Lower lobe of right lung (tissue), 2 donors: ENCODE results near the gene KLF15. TPM values are rescaled to one million over a fixed set of nuclear protein-coding genes. Genes with fewer than 3 reads are reported as not detected.

ENCODE experiments used
- ATAC-seq, 2 donors: fragments of 200-7000 bp; cut with Tn5 transposase; one replicate each; pipeline ENCODE4 v1.9.1; 2020 to 2022; ENCODE audit warnings: mild to moderate bottlenecking in 2 of 2, moderate library complexity in 2 of 2
- DNase-seq: peaks from one replicate; pipeline ENCODE4 v3.0.0-alpha.2; 2020
- H3K27ac ChIP-seq: fragments of 200-600 bp; one replicate; pipeline ENCODE4 v1.8.0; 2022
- H3K27me3 ChIP-seq: fragments of 200-600 bp; one replicate; pipeline ENCODE4 v1.8.0; 2022; ENCODE audit warnings: low read depth
- H3K36me3 ChIP-seq: fragments of 200-600 bp; one replicate; pipeline ENCODE4 v1.8.0; 2022; ENCODE audit warnings: mild to moderate bottlenecking
- H3K4me1 ChIP-seq: fragments of 200-600 bp; one replicate; pipeline ENCODE4 v1.8.0; 2022
- H3K4me3 ChIP-seq: fragments of 200-600 bp; one replicate; pipeline ENCODE4 v1.8.0; 2022; ENCODE audit warnings: mild to moderate bottlenecking
- H3K9me3 ChIP-seq: fragments of 200-600 bp; one replicate; pipeline ENCODE4 v1.8.0; 2022
- CTCF ChIP-seq: fragments of 200-600 bp; IDR thresholded peaks from one replicate; pipeline ENCODE4 v1.8.0; 2022; ENCODE audit warnings: antibody characterized with exemption, mild to moderate bottlenecking
- intact Hi-C: fragments of 100-400 bp; cut with DNase I; formaldehyde crosslinking; loops from one replicate; pipeline ENCODE4 v1.11.0; 2022
- total RNA-seq: library from RNA; stranded (reverse); fragmentation: NEBNext Ultra II Directional; extraction: Animal tissue kit (Norgen Biotek cat#: 25700); gene quantifications from one replicate; pipeline ENCODE4 v1.2.1, GENCODE V29; 2021
- donor health status: DM: no; HTN: yes; CAD: no; lungs with severe emphysema.

KLF15 gene
- total RNA-seq, 1 donor from 2014 or later = 40.1 TPM

GRCh38 chr3:126300761-126301481, 56.3 kb downstream of the KLF15 start:
- intact Hi-C loops = no loop called here
- DNase-seq (peak; percentile 72), ATAC-seq (peak; percentile 90 to 98)
- no peaks in the 10 kb centered on the region for H3K36me3 ChIP-seq
- H3K4me3 ChIP-seq = no peak overlapping the region
- TF ChIP-seq CTCF = no peak
- no peaks in the 10 kb centered on the region for H3K27me3 ChIP-seq
- no peaks in the 10 kb centered on the region for H3K4me1 ChIP-seq
- H3K27ac ChIP-seq = no peak overlapping the region
- no peaks in the 10 kb centered on the region for H3K9me3 ChIP-seq

GRCh38 chr3:126300001-126300760, 57.0 kb downstream of the KLF15 start:
- TF ChIP-seq CTCF = no peak
- intact Hi-C loops = no loop called here

GRCh38 chr3:126295407-126295939, 61.7 kb downstream of the KLF15 start:
- Histone ChIP-seq H3K27me3 (no peaks in the 10 kb centered on the region), H3K9me3 (no peaks in the 10 kb centered on the region), H3K4me1 (peaks cover 6% of the 10 kb centered on the region), H3K27ac (no peak overlapping the region), H3K36me3 (no peaks in the 10 kb centered on the region), H3K4me3 (no peak overlapping the region)
- TF ChIP-seq CTCF = no peak
- intact Hi-C loops = no loop called here
- ATAC-seq (no peak), DNase-seq (no peak)

More at GRCh38 chr3:126300001-126300760, 57.0 kb downstream of the KLF15 start:
- H3K4me1 ChIP-seq = no peaks in the 10 kb centered on the region
- no peak overlapping the region for H3K4me3 ChIP-seq
- DNase-seq = no peak
- no peaks in the 10 kb centered on the region for H3K36me3 ChIP-seq
- peak; percentile 16 to 30 for ATAC-seq
- H3K27ac ChIP-seq = no peak overlapping the region
- H3K27me3 ChIP-seq = no peaks in the 10 kb centered on the region
- H3K9me3 ChIP-seq = no peaks in the 10 kb centered on the region

GRCh38 chr3:126294211-126294808, 62.9 kb downstream of the KLF15 start:
- no peaks in the 10 kb centered on the region for H3K27me3 ChIP-seq
- ATAC-seq (no peak), DNase-seq (no peak)
- H3K27ac ChIP-seq = no peak overlapping the region
- intact Hi-C loops = no loop called here
- H3K4me1 ChIP-seq = peaks cover 6% of the 10 kb centered on the region
- H3K36me3 ChIP-seq = no peaks in the 10 kb centered on the region
- H3K9me3 ChIP-seq = no peaks in the 10 kb centered on the region
- no peak for TF ChIP-seq CTCF
- no peak overlapping the region for H3K4me3 ChIP-seq

GRCh38 chr3:126293370-126294082, 63.7 kb downstream of the KLF15 start:
- no peak for TF ChIP-seq CTCF
- Histone ChIP-seq H3K36me3 (no peaks in the 10 kb centered on the region), H3K4me1 (peaks cover 7% of the 10 kb centered on the region), H3K27ac (no peak overlapping the region), H3K4me3 (no peak overlapping the region), H3K9me3 (no peaks in the 10 kb centered on the region), H3K27me3 (peaks cover 2% of the 10 kb centered on the region)
- peak; percentile 84 for DNase-seq
- ATAC-seq = peak; percentile 93 to 96
- intact Hi-C loops = no loop called here
